GM18508 (cell line): ENCODE results near the gene SLC6A4.
"Not testable (repeated sequence)": the region's sequence is repeated elsewhere in the genome, so short reads cannot be mapped to it uniquely, and the experiment has no call there.

Source experiments
- ATAC-seq: cut with Tn5 transposase; IDR thresholded peaks from one replicate; pipeline ENCODE4 v1.9.1; 2021; ENCODE audit warnings: moderate number of reproducible peaks; ENCODE audit not compliant: insufficient read depth, unreplicated experiment

Gene SLC6A4

DNA sequence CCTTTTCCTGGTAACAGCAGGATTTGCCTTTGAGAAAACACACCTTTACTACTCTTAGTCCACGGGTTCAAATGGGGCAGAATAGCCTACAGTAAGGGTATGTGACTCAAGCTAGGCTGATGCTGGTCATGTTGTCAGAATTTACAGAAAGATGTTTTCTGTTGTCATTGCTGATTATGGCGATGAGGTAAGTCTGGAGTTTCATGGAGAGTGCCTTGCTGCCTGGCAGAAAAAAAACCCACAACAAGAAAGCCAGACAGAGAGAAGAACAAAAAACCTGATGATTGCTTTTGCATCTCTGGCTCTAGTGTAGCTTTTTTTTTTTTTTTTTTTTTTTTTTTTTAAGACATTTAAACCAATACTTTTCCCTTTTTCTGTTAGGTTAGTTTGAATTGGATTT lies 47.9 kb downstream of the SLC6A4 start:
- no peak for ATAC-seq

- no peak for ATAC-seq
These were observed 48.7 kb downstream of the SLC6A4 start for GRCh38 chr17:30186761-30187160.

DNA sequence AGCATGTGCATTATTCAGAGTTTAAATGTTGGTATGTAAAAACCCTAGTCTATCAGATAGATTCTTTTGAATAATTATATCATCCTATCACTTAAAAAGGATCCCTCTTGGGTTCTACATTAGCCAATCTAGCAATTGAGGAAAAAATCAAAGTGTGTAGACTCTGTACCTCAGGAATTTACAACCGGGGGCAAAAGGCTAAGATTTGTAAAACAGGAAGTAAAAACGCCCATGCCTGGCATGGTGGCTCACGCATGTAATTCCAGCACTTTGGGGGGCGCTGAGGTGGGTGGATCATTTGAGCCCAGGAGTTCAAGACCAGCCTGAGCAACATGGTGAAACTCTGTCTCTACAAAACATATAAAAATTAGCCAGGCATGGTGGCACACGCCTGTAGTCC lies 58.6 kb downstream of the SLC6A4 start:
- no peak for ATAC-seq

DNA sequence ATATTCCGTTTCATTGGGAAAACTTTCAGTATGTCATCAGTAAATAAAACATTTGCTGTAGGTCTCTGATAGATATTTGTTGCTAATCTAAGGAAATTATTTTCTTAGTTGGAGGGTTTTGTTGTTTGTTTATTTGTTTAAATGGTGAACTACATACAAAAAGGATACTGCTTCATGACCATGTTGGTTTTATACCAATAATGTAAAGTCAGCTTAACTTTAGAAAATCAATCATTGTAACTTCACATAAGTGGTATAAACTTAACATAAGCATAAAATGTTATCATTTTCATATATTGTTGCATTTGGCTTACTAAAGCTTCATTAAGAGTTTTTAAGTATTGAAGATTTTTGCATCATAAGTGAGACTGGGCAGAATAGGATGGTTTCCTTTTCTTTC lies 60.9 kb downstream of the SLC6A4 start:
- ATAC-seq = no peak

DNA sequence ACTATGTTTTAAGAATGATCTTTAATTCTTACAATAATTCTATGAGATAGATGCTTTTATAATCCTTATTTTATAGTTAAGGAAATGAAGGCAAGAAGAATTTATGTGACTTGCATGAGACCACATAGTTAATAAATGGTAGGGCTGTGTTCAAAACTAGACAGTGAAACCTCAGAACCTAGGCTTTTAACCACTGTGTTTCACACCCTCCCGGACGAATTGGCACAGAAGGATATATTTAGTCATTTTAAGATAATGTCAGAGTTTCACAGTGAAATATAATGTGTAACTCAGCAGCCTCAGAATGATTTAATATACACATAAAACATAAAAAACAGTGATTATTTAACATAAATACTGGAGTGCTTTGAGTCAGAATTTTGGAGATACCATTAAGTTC lies 61.8 kb downstream of the SLC6A4 start:
- ATAC-seq = peak; percentile 71

DNA sequence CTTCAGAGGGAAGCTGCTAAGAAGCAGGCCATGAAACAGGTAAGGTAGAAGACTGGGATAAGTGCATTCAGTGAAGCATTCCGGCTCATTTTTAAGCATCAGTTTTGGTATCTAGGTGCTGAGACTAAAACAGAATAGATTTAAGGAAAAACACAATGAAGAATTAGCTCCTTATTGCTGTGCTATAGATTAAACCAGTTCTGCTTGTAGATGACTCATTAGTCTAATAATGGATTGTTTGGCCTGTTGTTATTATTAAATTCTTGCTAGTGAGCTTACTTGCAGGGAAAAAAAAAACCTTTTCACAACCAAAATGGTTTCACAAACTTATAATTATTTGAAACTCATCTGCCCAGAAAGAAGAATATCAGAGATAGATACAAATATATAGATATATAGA lies 62.9 kb downstream of the SLC6A4 start:
- no peak for ATAC-seq

GRCh38 chr17:30170415-30170987 lies 65.0 kb downstream of the SLC6A4 start:
- ATAC-seq = no peak

DNA sequence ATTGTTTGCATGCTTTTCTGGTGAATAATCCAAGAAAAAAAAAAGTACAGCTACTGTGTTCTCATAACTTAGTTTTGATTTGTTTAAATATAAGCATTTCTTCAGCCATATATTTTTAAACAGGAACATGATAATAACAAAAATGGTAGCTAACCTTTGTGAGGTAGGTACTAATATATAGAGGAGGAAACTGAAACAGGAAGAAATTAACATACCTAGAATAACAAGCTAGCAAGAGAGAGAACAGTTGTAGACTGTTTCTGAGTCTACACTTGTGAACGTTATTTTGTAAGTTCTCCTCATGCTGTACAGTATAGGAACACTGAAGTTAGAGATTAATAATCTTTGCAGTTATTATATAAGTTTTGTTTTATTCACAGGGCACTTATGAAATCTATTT lies 69.5 kb downstream of the SLC6A4 start:
- no peak for ATAC-seq

- ATAC-seq = no peak
These were observed 70.3 kb downstream of the SLC6A4 start for GRCh38 chr17:30165147-30165546.

DNA sequence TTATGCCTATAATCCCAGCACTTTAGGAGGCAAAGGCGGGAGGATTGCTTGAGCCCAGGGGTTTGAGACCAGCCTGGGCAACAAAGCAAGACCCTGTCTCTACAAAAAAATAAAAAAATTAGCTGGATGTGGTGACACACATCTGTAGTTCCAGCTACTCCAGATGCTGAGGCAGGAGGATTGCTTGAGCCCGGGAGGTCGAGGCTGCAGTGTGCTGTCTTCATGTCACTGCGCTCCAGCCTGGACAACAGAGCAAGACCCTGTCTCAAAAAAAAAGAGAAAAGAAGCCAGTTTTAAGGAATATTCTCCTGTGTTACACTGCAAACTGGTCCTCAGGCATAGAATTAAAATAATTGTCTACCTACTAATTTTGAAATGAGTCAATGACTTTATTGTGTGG lies 71.0 kb downstream of the SLC6A4 start:
- no peak for ATAC-seq

DNA sequence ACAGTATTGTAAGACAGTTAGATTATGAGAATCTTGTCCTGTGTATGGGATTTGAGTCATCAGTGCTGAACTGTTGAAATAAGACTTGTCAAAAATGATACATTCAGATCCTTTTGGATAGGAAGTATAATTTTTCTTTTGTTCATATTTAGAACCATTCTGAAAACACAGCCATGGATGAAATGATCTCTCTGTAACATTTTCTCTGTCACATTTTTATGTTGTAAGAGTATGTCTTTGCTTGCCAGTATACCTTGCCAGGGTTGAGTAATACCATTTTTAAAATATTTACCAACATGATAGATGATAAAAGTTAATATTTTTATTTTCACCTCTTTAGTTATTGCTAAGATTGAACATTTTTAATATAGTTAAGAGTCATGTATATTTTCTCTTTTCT lies 73.9 kb downstream of the SLC6A4 start:
- ATAC-seq = no peak

DNA sequence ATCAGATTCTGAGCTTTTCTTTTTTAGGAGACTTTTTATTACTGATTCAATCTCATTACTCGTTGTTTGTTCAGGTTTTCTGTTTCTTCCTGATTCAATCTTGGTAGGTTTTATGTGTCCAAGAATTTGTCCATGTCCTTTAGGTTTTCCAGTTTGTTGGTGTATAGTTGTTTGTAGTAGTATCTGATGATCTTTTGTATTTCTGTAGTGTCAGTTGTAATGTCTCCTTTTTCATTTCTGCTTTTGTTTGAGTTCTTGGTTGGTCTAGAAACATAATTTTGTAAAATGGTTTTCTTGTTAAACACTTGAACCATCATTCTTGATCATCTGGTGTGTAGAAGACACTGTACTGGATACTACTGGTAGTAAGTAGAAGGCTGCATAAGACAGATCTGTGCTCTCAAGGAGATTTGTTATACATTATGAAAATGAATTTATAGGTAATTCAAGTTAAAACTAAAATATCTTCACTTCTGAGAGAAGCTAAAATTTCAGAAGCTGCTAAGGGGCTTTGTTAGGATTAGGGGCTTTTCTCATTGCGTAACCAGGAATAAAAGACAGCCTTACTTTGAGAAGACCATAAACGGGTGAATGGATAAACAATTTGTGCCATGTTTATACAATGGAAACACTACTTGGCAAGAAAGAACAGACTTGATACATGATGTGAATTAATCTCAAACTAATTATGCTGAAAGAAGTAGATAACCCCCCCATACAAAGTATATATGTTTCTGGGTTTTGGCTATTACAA lies 74.9 kb downstream of the SLC6A4 start:
- no peak for ATAC-seq

- ATAC-seq = no peak
These were observed 76.4 kb downstream of the SLC6A4 start for GRCh38 chr17:30158896-30159625.

DNA sequence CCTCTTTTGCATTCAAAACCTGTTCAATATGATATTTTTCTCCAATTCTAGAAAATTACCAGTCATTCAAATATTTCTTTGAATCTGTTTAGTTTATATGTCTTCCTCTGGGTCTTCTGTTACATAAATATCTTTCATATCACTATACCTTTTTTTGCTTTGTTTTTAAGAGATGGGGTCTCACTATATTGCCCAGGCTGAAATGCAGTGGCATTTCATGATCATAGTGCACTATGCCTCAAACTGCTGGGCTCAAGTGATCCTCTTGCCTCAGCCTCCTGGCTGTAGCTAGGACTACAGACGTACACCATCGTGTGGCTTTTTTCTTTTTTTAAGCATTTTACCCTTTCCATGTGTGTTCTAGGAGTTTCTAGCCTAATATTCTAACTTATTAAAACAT lies 80.1 kb downstream of the SLC6A4 start:
- no peak for ATAC-seq

- ATAC-seq = no peak
These were observed 82.0 kb downstream of the SLC6A4 start for GRCh38 chr17:30153463-30153862.

GRCh38 chr17:30151471-30151870 lies 84.0 kb downstream of the SLC6A4 start:
- no peak for ATAC-seq

- no peak for ATAC-seq
These were observed 87.1 kb downstream of the SLC6A4 start for GRCh38 chr17:30148376-30148775.

GRCh38 chr17:30147860-30148259 lies 87.6 kb downstream of the SLC6A4 start:
- not testable (repeated sequence) for ATAC-seq
